Liver (tissue), 9 donors: ENCODE measurements around the gene ATG2B. TPM values are rescaled to one million over a fixed set of nuclear protein-coding genes. Genes with fewer than 3 reads are reported as not detected.

ENCODE experiments used
- DNase-seq: peaks from one replicate; pipeline ENCODE4 v3.0.0-alpha.2; 2017; ENCODE audit warnings: low spot score
- H3K27ac ChIP-seq, 2 donors: one replicate each; pipeline ENCODE4 v1.7.0; 2013; ENCODE audit warnings: inconsistent platforms in 2 of 2, low read length in 2 of 2, control low read depth in 1 of 2, low read depth in 1 of 2, mild to moderate bottlenecking in 1 of 2
- H3K27me3 ChIP-seq, 4 donors: one replicate each; pipeline versions ENCODE4 v1.6.1 to v1.7.0; 2013; ENCODE audit warnings: low read length in 3 of 4, inconsistent platforms in 1 of 4, mild to moderate bottlenecking in 1 of 4, moderate library complexity in 1 of 4; ENCODE audit not compliant: control insufficient read depth in 4 of 4, insufficient read depth in 4 of 4
- H3K36me3 ChIP-seq, 4 donors: one replicate each; pipeline versions ENCODE4 v1.6.1 to v1.7.0; 2013; ENCODE audit warnings: low read length in 3 of 4, mild to moderate bottlenecking in 3 of 4, low read depth in 1 of 4, moderate library complexity in 1 of 4; ENCODE audit not compliant: control insufficient read depth in 4 of 4, insufficient read depth in 3 of 4
- H3K4me1 ChIP-seq, 4 donors: one replicate each; pipeline versions ENCODE4 v1.6.1 to v1.7.0; 2013; ENCODE audit warnings: low read length in 3 of 4, mild to moderate bottlenecking in 3 of 4, moderate library complexity in 1 of 4; ENCODE audit not compliant: control insufficient read depth in 4 of 4, insufficient read depth in 4 of 4
- H3K4me3 ChIP-seq, 3 donors: one replicate each; pipeline versions ENCODE4 v1.6.1 to v1.7.0; 2013; ENCODE audit warnings: low read length in 3 of 3, control low read depth in 1 of 3, low read depth in 1 of 3, mild to moderate bottlenecking in 1 of 3
- H3K9ac ChIP-seq, 2 donors: one replicate each; pipeline ENCODE4 v1.7.0; 2013; ENCODE audit warnings: low read length in 2 of 2, mild to moderate bottlenecking in 2 of 2, moderate library complexity in 2 of 2, control low read depth in 1 of 2, low read depth in 1 of 2
- H3K9me3 ChIP-seq, 4 donors: one replicate each; pipeline versions ENCODE4 v1.6.1 to v1.7.0; 2013; ENCODE audit warnings: low read length in 3 of 4; ENCODE audit not compliant: control insufficient read depth in 4 of 4
- EGR1 ChIP-seq, 2 donors: IDR thresholded peaks; 2 replicates each; pipeline ENCODE4 v1.6.1; 2016 to 2018; ENCODE audit warnings: antibody characterized with exemption in 2 of 2, low read depth in 2 of 2
- FOXA1 ChIP-seq: IDR thresholded peaks from 2 replicates; pipeline ENCODE4 v1.6.1; 2016; ENCODE audit warnings: antibody characterized with exemption
- FOXA2 ChIP-seq: IDR thresholded peaks from 2 replicates; pipeline ENCODE4 v1.6.1; 2016; ENCODE audit warnings: antibody characterized with exemption
- GABPA ChIP-seq, 2 donors: IDR thresholded peaks in 1 of 2; conservative IDR thresholded peaks in 1 of 2; 2 replicates each; pipeline ENCODE4 v1.6.1; 2016; ENCODE audit warnings: antibody characterized with exemption in 2 of 2, mild to moderate bottlenecking in 1 of 2, moderate library complexity in 1 of 2
- HNF4A ChIP-seq, 2 donors: conservative IDR thresholded peaks; 2 replicates each; pipeline ENCODE4 v1.6.1; 2016; ENCODE audit warnings: antibody characterized with exemption in 2 of 2, mild to moderate bottlenecking in 2 of 2
- HNF4G ChIP-seq: IDR thresholded peaks from 2 replicates; pipeline ENCODE4 v1.6.1; 2016; ENCODE audit warnings: antibody characterized with exemption
- JUND ChIP-seq, 2 donors: IDR thresholded peaks; 2 replicates each; pipeline ENCODE4 v1.6.1; 2016; ENCODE audit warnings: antibody characterized with exemption in 2 of 2
- NR2F2 ChIP-seq: IDR thresholded peaks from 2 replicates; pipeline ENCODE4 v1.6.1; 2016; ENCODE audit warnings: antibody characterized with exemption
- RAD21 ChIP-seq, 2 donors: IDR thresholded peaks; 2 replicates each; pipeline ENCODE4 v1.6.1; 2016; ENCODE audit warnings: antibody characterized with exemption in 2 of 2, mild to moderate bottlenecking in 2 of 2
- RXRA ChIP-seq, 2 donors: IDR thresholded peaks; 2 replicates each; pipeline ENCODE4 v1.6.1; 2017 to 2018; ENCODE audit warnings: antibody characterized with exemption in 2 of 2, mild to moderate bottlenecking in 1 of 2
- SP1 ChIP-seq: IDR thresholded peaks from 2 replicates; pipeline ENCODE4 v1.6.1; 2018; ENCODE audit warnings: antibody characterized with exemption, mild to moderate bottlenecking
- TAF1 ChIP-seq: conservative IDR thresholded peaks from 2 replicates; pipeline ENCODE4 v1.6.1; 2016; ENCODE audit warnings: antibody characterized with exemption, mild to moderate bottlenecking
- YY1 ChIP-seq: IDR thresholded peaks from 2 replicates; pipeline ENCODE4 v1.6.1; 2016; ENCODE audit warnings: antibody characterized with exemption, mild to moderate bottlenecking
- WGBS: extraction: QIAGEN DNeasy Blood & Tissue Kit; methylation state at CpG from one replicate; pipeline ENCODE4 v1.1.7; 2013; 5-methylcytosine and 5-hydroxymethylcytosine counted together
- polyA plus RNA-seq, 2 donors: library from polyadenylated mRNA; stranded (reverse) in 1 of 2; unstranded in 1 of 2; fragments of 200-250 nt in 1 of 2; fragments of >200 nt in 1 of 2; fragmentation: Nextera tagmentation in 1 of 2; extraction: Ambion mirVana in 1 of 2; gene quantifications; one replicate each; pipeline versions ENCODE4 v1.2.1 to v1.2.3, GENCODE V29; 2013 to 2015
- total RNA-seq, 2 donors: library from RNA; depleted of rRNA; stranded (reverse); fragments of >200 nt; gene quantifications; one replicate each; pipeline ENCODE4 v1.2.3, GENCODE V29; 2014
- TF ChIP-seq, protein P1 (sequence below): IDR thresholded peaks from 2 replicates; pipeline ENCODE4 v1.6.1; 2016; ENCODE audit warnings: antibody characterized with exemption, mild to moderate bottlenecking
- TF ChIP-seq, protein P2 (sequence below): IDR thresholded peaks from 2 replicates; pipeline ENCODE4 v1.6.1; 2016; ENCODE audit warnings: antibody characterized with exemption
- TF ChIP-seq, protein P3 (sequence below): IDR thresholded peaks from 2 replicates; pipeline ENCODE4 v1.6.1; 2016; ENCODE audit warnings: antibody characterized with exemption
- TF ChIP-seq, protein P4 (sequence below): IDR thresholded peaks from 2 replicates; pipeline ENCODE4 v1.6.1; 2016; ENCODE audit warnings: antibody characterized with exemption
- TF ChIP-seq, protein P5 (sequence below): fragments of 150-350 bp; IDR thresholded peaks from 2 replicates; pipeline ENCODE4 v1.5.1; 2017; ENCODE audit warnings: improper control_type of control experiment, low read depth, low read length; ENCODE audit not compliant: missing input control
- donor health status: healthy.
- donor health status: healthy.
- donor health status: healthy.
- donor health status: healthy.
- donor health status: healthy.

The ATG2B gene
- total and polyA plus RNA-seq, 4 donors, result 4.7 to 36.0 (median 20.5) TPM

DNA sequence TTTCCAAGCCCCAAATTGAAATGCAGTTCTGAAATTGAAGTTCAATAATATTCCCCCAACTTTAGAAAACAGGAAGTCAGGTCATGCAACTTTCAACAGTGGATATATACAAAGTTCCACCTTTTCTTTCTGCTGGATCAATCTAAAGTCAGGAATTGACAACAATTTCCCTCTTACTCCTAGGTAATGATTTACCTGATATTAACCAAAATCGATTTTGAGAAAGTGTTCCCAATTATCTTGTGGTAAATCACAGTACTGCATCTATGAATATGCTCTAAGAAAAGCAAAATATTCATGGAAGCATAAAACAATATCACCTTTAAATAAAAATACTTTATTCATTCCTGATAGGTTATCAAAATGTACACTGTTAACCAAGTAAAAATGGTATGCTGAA lies 78.7 kb downstream of the ATG2B start:
- no peak for DNase-seq
- H3K27me3 ChIP-seq, result no peaks in the 10 kb centered on the region
- WGBS, result 32% methylated on average over 1 of the region's 1 CpG
- TF ChIP-seq, protein P1, sequence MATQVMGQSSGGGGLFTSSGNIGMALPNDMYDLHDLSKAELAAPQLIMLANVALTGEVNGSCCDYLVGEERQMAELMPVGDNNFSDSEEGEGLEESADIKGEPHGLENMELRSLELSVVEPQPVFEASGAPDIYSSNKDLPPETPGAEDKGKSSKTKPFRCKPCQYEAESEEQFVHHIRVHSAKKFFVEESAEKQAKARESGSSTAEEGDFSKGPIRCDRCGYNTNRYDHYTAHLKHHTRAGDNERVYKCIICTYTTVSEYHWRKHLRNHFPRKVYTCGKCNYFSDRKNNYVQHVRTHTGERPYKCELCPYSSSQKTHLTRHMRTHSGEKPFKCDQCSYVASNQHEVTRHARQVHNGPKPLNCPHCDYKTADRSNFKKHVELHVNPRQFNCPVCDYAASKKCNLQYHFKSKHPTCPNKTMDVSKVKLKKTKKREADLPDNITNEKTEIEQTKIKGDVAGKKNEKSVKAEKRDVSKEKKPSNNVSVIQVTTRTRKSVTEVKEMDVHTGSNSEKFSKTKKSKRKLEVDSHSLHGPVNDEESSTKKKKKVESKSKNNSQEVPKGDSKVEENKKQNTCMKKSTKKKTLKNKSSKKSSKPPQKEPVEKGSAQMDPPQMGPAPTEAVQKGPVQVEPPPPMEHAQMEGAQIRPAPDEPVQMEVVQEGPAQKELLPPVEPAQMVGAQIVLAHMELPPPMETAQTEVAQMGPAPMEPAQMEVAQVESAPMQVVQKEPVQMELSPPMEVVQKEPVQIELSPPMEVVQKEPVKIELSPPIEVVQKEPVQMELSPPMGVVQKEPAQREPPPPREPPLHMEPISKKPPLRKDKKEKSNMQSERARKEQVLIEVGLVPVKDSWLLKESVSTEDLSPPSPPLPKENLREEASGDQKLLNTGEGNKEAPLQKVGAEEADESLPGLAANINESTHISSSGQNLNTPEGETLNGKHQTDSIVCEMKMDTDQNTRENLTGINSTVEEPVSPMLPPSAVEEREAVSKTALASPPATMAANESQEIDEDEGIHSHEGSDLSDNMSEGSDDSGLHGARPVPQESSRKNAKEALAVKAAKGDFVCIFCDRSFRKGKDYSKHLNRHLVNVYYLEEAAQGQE, result no peak
- peak; percentile 26 for TF ChIP-seq TAF1
- peak; percentile 7 to 30 for TF ChIP-seq RAD21 (IDR thresholded peaks at IDR 0.05)
- no peak for TF ChIP-seq FOXA1
- no peak for TF ChIP-seq JUND (IDR thresholded peaks at IDR 0.05)
- TF ChIP-seq RXRA (IDR thresholded peaks at IDR 0.05), result peak; percentile 40 to 51
- peak; percentile 52 for TF ChIP-seq SP1
- TF ChIP-seq FOXA2, result no peak
- TF ChIP-seq EGR1 (IDR thresholded peaks at IDR 0.05; ENCODE audit: low read depth in 2 of 2), result no peak
- peak; percentile 58 for TF ChIP-seq YY1
- TF ChIP-seq, protein P2, sequence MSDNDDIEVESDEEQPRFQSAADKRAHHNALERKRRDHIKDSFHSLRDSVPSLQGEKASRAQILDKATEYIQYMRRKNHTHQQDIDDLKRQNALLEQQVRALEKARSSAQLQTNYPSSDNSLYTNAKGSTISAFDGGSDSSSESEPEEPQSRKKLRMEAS, result peak; percentile 42
- TF ChIP-seq, protein P3, sequence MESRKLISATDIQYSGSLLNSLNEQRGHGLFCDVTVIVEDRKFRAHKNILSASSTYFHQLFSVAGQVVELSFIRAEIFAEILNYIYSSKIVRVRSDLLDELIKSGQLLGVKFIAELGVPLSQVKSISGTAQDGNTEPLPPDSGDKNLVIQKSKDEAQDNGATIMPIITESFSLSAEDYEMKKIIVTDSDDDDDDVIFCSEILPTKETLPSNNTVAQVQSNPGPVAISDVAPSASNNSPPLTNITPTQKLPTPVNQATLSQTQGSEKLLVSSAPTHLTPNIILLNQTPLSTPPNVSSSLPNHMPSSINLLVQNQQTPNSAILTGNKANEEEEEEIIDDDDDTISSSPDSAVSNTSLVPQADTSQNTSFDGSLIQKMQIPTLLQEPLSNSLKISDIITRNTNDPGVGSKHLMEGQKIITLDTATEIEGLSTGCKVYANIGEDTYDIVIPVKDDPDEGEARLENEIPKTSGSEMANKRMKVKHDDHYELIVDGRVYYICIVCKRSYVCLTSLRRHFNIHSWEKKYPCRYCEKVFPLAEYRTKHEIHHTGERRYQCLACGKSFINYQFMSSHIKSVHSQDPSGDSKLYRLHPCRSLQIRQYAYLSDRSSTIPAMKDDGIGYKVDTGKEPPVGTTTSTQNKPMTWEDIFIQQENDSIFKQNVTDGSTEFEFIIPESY, result no peak
- TF ChIP-seq GABPA (IDR thresholded peaks at IDR 0.05 in 1 of 2, conservative IDR thresholded peaks at IDR 0.05 in 1 of 2), result no peak
- TF ChIP-seq, protein P4, sequence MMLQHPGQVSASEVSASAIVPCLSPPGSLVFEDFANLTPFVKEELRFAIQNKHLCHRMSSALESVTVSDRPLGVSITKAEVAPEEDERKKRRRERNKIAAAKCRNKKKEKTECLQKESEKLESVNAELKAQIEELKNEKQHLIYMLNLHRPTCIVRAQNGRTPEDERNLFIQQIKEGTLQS, result no peak
- peak; percentile 37 to 45 for TF ChIP-seq HNF4A (conservative IDR thresholded peaks at IDR 0.05)
- no peak for TF ChIP-seq NR2F2
- no peak for TF ChIP-seq HNF4G
- TF ChIP-seq, protein P5, sequence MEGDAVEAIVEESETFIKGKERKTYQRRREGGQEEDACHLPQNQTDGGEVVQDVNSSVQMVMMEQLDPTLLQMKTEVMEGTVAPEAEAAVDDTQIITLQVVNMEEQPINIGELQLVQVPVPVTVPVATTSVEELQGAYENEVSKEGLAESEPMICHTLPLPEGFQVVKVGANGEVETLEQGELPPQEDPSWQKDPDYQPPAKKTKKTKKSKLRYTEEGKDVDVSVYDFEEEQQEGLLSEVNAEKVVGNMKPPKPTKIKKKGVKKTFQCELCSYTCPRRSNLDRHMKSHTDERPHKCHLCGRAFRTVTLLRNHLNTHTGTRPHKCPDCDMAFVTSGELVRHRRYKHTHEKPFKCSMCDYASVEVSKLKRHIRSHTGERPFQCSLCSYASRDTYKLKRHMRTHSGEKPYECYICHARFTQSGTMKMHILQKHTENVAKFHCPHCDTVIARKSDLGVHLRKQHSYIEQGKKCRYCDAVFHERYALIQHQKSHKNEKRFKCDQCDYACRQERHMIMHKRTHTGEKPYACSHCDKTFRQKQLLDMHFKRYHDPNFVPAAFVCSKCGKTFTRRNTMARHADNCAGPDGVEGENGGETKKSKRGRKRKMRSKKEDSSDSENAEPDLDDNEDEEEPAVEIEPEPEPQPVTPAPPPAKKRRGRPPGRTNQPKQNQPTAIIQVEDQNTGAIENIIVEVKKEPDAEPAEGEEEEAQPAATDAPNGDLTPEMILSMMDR, result peak; percentile 47
- peaks cover 5 to 45% (median 37%) of the 10 kb centered on the region in 4 donors for H3K4me1 ChIP-seq
- H3K36me3 ChIP-seq, result peaks cover 0 to 10% (median 7%) of the 10 kb centered on the region in 4 donors
- peak overlapping the region; percentile 79 to 87 for H3K27ac ChIP-seq
- H3K4me3 ChIP-seq, result peak overlapping the region in 1 of 3 donors; percentile 15
- no peaks in the 10 kb centered on the region for H3K9me3 ChIP-seq
- H3K9ac ChIP-seq, result peak overlapping the region in 1 of 2 donors; percentile 49
